Suprapubic skin (tissue), 4 donors: ENCODE results near the gene P2RX7. TPM values are rescaled to one million over a fixed set of nuclear protein-coding genes. Genes with fewer than 3 reads are reported as not detected.
"Not testable (repeated sequence)": the region's sequence is repeated elsewhere in the genome, so short reads cannot be mapped to it uniquely, and the experiment has no call there.

Experiments
- DNase-seq, 2 donors: peaks; one replicate each; pipeline ENCODE4 v3.0.0-alpha.2; 2019; ENCODE audit warnings: low spot score in 2 of 2
- H3K27ac ChIP-seq: fragments of 200-600 bp; sonication (generic); one replicate; pipeline ENCODE4 v1.5.1; 2019
- H3K27me3 ChIP-seq: fragments of 200-600 bp; sonication (generic); one replicate; pipeline ENCODE4 v1.5.1; 2019
- H3K36me3 ChIP-seq: fragments of 200-600 bp; sonication (generic); one replicate; pipeline ENCODE4 v1.5.1; 2019
- H3K4me1 ChIP-seq: fragments of 200-600 bp; sonication (generic); one replicate; pipeline ENCODE4 v1.5.1; 2019
- H3K4me3 ChIP-seq: fragments of 200-600 bp; sonication (generic); one replicate; pipeline ENCODE4 v1.5.1; 2019; ENCODE audit warnings: mild to moderate bottlenecking
- H3K9me3 ChIP-seq: fragments of 200-600 bp; sonication (generic); one replicate; pipeline ENCODE4 v1.5.1; 2019
- EP300 ChIP-seq: sonication (generic); formaldehyde crosslinking; IDR thresholded peaks from one replicate; pipeline ENCODE4 v1.6.1; 2017; ENCODE audit warnings: antibody characterized with exemption
- POLR2A ChIP-seq, 2 donors: fragments of 450-650 bp; IDR thresholded peaks; one replicate each; pipeline ENCODE4 v1.6.1; 2017; ENCODE audit warnings: antibody characterized with exemption in 2 of 2, mild to moderate bottlenecking in 2 of 2, moderate library complexity in 2 of 2
- POLR2AphosphoS5 ChIP-seq, 3 donors: sonication (generic); formaldehyde crosslinking; IDR thresholded peaks; one replicate each; pipeline ENCODE4 v1.6.1; 2017; ENCODE audit warnings: antibody characterized with exemption in 3 of 3
- WGBS: methylation state at CpG from one replicate; pipeline ENCODE4 v1.1.5; 2018; 5-methylcytosine and 5-hydroxymethylcytosine counted together
- total RNA-seq, 4 donors: library from RNA; depleted of rRNA; stranded (reverse); fragments of >200 nt; gene quantifications; one replicate each; pipeline ENCODE4 v1.1.0, GENCODE V29; 2016
- TF ChIP-seq, protein P1 (sequence below), 2 donors: fragments of 200-600 bp in 1 of 2; fragments of 450-650 bp in 1 of 2; sonication (generic) in 1 of 2; IDR thresholded peaks; one replicate each; pipeline ENCODE4 v1.5.1; 2016 to 2019; ENCODE audit warnings: antibody characterized with exemption in 2 of 2, mild to moderate bottlenecking in 1 of 2, moderate library complexity in 1 of 2

Gene P2RX7
- total RNA-seq, 4 donors from 2014 or later, result 14.0 to 65.7 (median 19.2) TPM

DNA sequence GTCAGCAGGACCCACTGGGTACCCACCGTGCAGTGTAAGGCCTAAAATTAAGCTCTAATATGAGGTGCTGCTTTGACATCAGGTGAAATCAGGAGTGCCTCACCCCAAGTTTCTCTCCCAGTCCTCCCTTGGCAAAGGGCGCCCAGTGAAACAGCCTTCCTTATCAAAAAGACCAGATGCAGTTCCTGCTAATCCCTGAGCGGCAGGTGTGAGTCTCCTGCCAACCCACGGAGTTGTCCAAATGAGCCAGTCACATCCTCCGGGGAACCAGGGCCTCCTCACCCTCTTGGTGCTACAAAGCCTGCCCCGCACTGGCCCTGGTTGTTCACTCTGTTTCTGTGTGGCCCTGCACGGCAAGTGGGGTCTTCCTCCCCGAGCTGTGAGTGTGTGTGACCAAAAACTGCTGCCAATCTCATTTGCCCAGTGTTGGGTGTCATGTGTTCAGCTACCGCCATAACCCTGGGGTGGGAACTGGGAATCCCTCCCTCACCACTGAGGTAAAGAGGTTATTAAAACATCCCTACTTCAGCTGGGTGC, 57.0 kb downstream of the P2RX7 start:
- TF ChIP-seq POLR2A (IDR thresholded peaks at IDR 0.05) (no peak), POLR2AphosphoS5 (IDR thresholded peaks at IDR 0.05) (no peak), EP300 (no peak)
- TF ChIP-seq, protein P1, sequence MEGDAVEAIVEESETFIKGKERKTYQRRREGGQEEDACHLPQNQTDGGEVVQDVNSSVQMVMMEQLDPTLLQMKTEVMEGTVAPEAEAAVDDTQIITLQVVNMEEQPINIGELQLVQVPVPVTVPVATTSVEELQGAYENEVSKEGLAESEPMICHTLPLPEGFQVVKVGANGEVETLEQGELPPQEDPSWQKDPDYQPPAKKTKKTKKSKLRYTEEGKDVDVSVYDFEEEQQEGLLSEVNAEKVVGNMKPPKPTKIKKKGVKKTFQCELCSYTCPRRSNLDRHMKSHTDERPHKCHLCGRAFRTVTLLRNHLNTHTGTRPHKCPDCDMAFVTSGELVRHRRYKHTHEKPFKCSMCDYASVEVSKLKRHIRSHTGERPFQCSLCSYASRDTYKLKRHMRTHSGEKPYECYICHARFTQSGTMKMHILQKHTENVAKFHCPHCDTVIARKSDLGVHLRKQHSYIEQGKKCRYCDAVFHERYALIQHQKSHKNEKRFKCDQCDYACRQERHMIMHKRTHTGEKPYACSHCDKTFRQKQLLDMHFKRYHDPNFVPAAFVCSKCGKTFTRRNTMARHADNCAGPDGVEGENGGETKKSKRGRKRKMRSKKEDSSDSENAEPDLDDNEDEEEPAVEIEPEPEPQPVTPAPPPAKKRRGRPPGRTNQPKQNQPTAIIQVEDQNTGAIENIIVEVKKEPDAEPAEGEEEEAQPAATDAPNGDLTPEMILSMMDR (IDR thresholded peaks at IDR 0.05), result no peak

GRCh38 chr12:121190523-121191031, 57.9 kb downstream of the P2RX7 start:
- Histone ChIP-seq H3K27me3 (no peaks in the 10 kb centered on the region), H3K9me3 (no peaks in the 10 kb centered on the region), H3K4me3 (no peak overlapping the region), H3K4me1 (peaks cover 5% of the 10 kb centered on the region), H3K27ac (peak overlapping the region; percentile 40), H3K36me3 (peaks cover 8% of the 10 kb centered on the region)
- no peak for TF ChIP-seq POLR2AphosphoS5 (IDR thresholded peaks at IDR 0.05)
- TF ChIP-seq, protein P1 (IDR thresholded peaks at IDR 0.05), result no peak
- no peak for TF ChIP-seq POLR2A (IDR thresholded peaks at IDR 0.05)
- no peak for DNase-seq
- WGBS, result 29% methylated on average over 2 of the region's 2 CpGs

More for the DNA sequence above, 57.0 kb downstream of the P2RX7 start:
- H3K4me1 ChIP-seq, result peaks cover 8% of the 10 kb centered on the region
- DNase-seq, result no peak
- no peaks in the 10 kb centered on the region for H3K9me3 ChIP-seq
- no peak overlapping the region for H3K27ac ChIP-seq
- no peaks in the 10 kb centered on the region for H3K27me3 ChIP-seq
- H3K36me3 ChIP-seq, result peaks cover 13% of the 10 kb centered on the region
- no peak overlapping the region for H3K4me3 ChIP-seq
- 92% methylated on average over 4 of the region's 9 CpGs for WGBS

DNA sequence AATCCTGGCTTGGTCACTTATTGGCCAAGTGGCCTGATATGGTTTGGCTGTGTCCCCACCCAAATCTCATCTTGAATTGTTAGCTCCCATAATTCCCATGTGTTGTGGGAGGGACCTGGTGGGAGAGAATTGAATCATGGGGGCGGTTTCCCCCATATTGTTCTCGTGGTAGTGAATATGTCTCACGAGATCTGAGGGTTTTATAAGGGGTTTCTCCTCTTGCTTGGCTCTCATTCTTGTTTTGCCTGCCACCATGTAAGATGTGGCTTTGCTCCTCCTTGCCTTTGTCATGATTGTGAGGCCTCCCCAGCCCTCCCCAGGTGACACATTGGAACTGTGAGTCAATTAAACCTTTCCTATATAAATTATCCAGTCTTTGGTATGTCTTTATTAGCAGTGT, 58.5 kb downstream of the P2RX7 start:
- no peak for DNase-seq
- TF ChIP-seq EP300 (no peak), POLR2A (IDR thresholded peaks at IDR 0.05) (no peak), POLR2AphosphoS5 (IDR thresholded peaks at IDR 0.05) (no peak)
- TF ChIP-seq, protein P1 (IDR thresholded peaks at IDR 0.05), result no peak
- Histone ChIP-seq H3K4me3 (no peak overlapping the region), H3K27ac (peak overlapping the region; percentile 40), H3K36me3 (peaks cover 4% of the 10 kb centered on the region), H3K4me1 (peaks cover 5% of the 10 kb centered on the region), H3K9me3 (no peaks in the 10 kb centered on the region), H3K27me3 (no peaks in the 10 kb centered on the region)
- 64% methylated on average over 3 of the region's 3 CpGs for WGBS

DNA sequence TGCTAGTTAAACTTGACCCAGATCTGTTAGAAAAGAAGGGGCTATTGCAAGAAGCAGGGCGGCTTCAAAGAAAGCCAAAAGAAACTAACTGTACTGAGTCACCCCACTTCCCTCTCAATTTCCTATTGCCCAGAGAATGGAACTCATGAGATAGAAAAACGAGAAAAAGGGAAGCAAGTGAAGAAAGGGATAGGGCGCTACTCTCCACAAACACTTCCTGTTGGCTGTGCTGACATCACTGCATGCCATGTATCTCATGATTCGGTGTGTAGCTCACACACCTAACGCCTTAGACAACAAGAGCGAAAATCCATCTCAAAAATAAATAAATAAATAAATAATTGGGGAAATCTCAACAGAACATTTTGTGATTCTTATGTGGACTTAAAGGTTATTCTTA, 64.2 kb downstream of the P2RX7 start:
- H3K4me3 ChIP-seq, result no peak overlapping the region
- TF ChIP-seq EP300 (no peak), POLR2AphosphoS5 (IDR thresholded peaks at IDR 0.05) (no peak), POLR2A (IDR thresholded peaks at IDR 0.05) (no peak)
- WGBS, result 72% methylated on average over 6 of the region's 6 CpGs
- H3K27ac ChIP-seq, result no peak overlapping the region
- H3K9me3 ChIP-seq, result no peaks in the 10 kb centered on the region
- no peaks in the 10 kb centered on the region for H3K27me3 ChIP-seq
- DNase-seq, result no peak
- no peaks in the 10 kb centered on the region for H3K4me1 ChIP-seq
- no peaks in the 10 kb centered on the region for H3K36me3 ChIP-seq

- no peak for TF ChIP-seq EP300
- no peak for TF ChIP-seq POLR2AphosphoS5 (IDR thresholded peaks at IDR 0.05)
- TF ChIP-seq POLR2A (IDR thresholded peaks at IDR 0.05), result no peak
- TF ChIP-seq, protein P1 (IDR thresholded peaks at IDR 0.05), result no peak
Measured at GRCh38 chr12:121198949-121199348, 66.3 kb downstream of the P2RX7 start.

GRCh38 chr12:121201140-121201539, 68.5 kb downstream of the P2RX7 start:
- 90% methylated on average over 6 of the region's 6 CpGs for WGBS
- not testable (repeated sequence) for H3K27me3 ChIP-seq, H3K4me3 ChIP-seq, H3K4me1 ChIP-seq, H3K36me3 ChIP-seq, H3K9me3 ChIP-seq, H3K27ac ChIP-seq, DNase-seq

More at GRCh38 chr12:121198949-121199348, 66.3 kb downstream of the P2RX7 start:
- Histone ChIP-seq H3K36me3 (no peaks in the 10 kb centered on the region), H3K27me3 (no peaks in the 10 kb centered on the region), H3K9me3 (no peaks in the 10 kb centered on the region), H3K4me3 (no peak overlapping the region), H3K27ac (no peak overlapping the region), H3K4me1 (peaks cover 4% of the 10 kb centered on the region)
- WGBS, result 89% methylated on average over 7 of the region's 7 CpGs
- no peak for DNase-seq
